AG04450 (cell line): ENCODE measurements around the gene HPS1. TPM values are rescaled to one million over a fixed set of nuclear protein-coding genes. Genes with fewer than 3 reads are reported as not detected.
A peak's percentile ranks its signal among the peaks of the same experiment; 100 is the strongest.

Source experiments
- CTCF ChIA-PET: fragments of 300-600, 350-600 bp; formaldehyde crosslinking; extraction: SDS; loops from one replicate; lab custom pipeline; 2022; ENCODE audit warnings: antibody characterized with exemption, inconsistent platforms; lab: Charles Lee
- POLR2A ChIA-PET: fragments of 350-600 bp; formaldehyde crosslinking; extraction: SDS; loops from one replicate; lab custom pipeline; 2021; ENCODE audit warnings: antibody characterized with exemption, inconsistent platforms; lab: Yijun Ruan, JAX
- DNase-seq: peaks from one replicate; pipeline ENCODE4 v3.0.0-alpha.2; 2011; ENCODE audit warnings: low read depth, low spot score
- H3K27ac ChIP-seq: one replicate; pipeline ENCODE4 v1.5.1; 2012; ENCODE audit warnings: low read depth, low read length, control low read depth
- H3K27me3 ChIP-seq: one replicate; pipeline ENCODE4 v1.6.0; 2012; ENCODE audit warnings: low read length; ENCODE audit not compliant: control insufficient read depth, insufficient read depth
- H3K4me3 ChIP-seq: 2 replicates; pipeline ENCODE4 v1.5.1; 2011; ENCODE audit warnings: mild to moderate bottlenecking, low read depth, low read length, control low read depth
- H3K9me3 ChIP-seq: 2 replicates; pipeline ENCODE4 v1.5.1; 2012; ENCODE audit warnings: low read length; ENCODE audit not compliant: control insufficient read depth, insufficient read depth
- CTCF ChIP-seq: IDR thresholded peaks from 2 replicates; pipeline ENCODE4 v1.5.1; 2011; ENCODE audit warnings: low read depth, low read length, control low read depth, inconsistent platforms
- polyA plus RNA-seq: library from polyadenylated mRNA; depleted of rRNA; stranded (reverse); fragments of >200 nt; gene quantifications from 2 replicates; pipeline ENCODE4 v1.2.3, GENCODE V29; 2011

The HPS1 gene
- polyA plus RNA-seq, 1 experiment: 56.7 TPM

GRCh38 chr10:98470850-98471249, 24.1 kb upstream of the HPS1 start:
- POLR2A ChIA-PET: no interaction called here
- DNase-seq: no peak
- CTCF ChIA-PET: interaction anchor here (1.7 kb wide), 1 partner anchor 776 kb away, joined by 3 read pairs; no protein-coding TSS in a partner anchor

GRCh38 chr10:98469001-98469931, 22.5 kb upstream of the HPS1 start:
- no peak overlapping the region for H3K27ac ChIP-seq
- no peak for DNase-seq
- no peak overlapping the region for H3K4me3 ChIP-seq
- H3K9me3 ChIP-seq: no peaks in the 10 kb centered on the region
- no peak for TF ChIP-seq CTCF
- POLR2A ChIA-PET: no interaction called here
- H3K27me3 ChIP-seq: peaks cover 13% of the 10 kb centered on the region
- CTCF ChIA-PET: interaction anchor here (0.7 to 4.6 kb wide), 7 partner anchors 10 to 778 kb away, joined by 3 to 62 read pairs (median 7); no protein-coding TSS in a partner anchor

More at GRCh38 chr10:98470850-98471249, 24.1 kb upstream of the HPS1 start:
- H3K27me3 ChIP-seq: peaks cover 13% of the 10 kb centered on the region
- no peak overlapping the region for H3K27ac ChIP-seq
- H3K4me3 ChIP-seq: no peak overlapping the region
- H3K9me3 ChIP-seq: no peaks in the 10 kb centered on the region
- TF ChIP-seq CTCF: no peak

GRCh38 chr10:98467506-98468318, 21.0 kb upstream of the HPS1 start:
- Histone ChIP-seq H3K27ac (no peak overlapping the region), H3K27me3 (peaks cover 13% of the 10 kb centered on the region), H3K9me3 (no peaks in the 10 kb centered on the region), H3K4me3 (peak overlapping the region; percentile 53)
- DNase-seq: peak; percentile 63
- ChIA-PET CTCF (interaction anchor here (0.5 to 4.6 kb wide), 57 partner anchors 8 to 1092 kb away, joined by 3 to 62 read pairs (median 5); partner anchors contain the start of genes HPS1 and R3HCC1L), POLR2A (no interaction called here)
- TF ChIP-seq CTCF: peak; percentile 85

GRCh38 chr10:98466861-98467505, 20.2 kb upstream of the HPS1 start:
- no peaks in the 10 kb centered on the region for H3K9me3 ChIP-seq
- CTCF ChIA-PET: interaction anchor here (0.5 to 4.6 kb wide), 54 partner anchors 9 to 1093 kb away, joined by 3 to 62 read pairs (median 5); partner anchors contain the start of genes HPS1 and R3HCC1L
- H3K27me3 ChIP-seq: peaks cover 13% of the 10 kb centered on the region
- TF ChIP-seq CTCF: no peak
- no peak overlapping the region for H3K27ac ChIP-seq
- POLR2A ChIA-PET: no interaction called here
- DNase-seq: no peak
- no peak overlapping the region for H3K4me3 ChIP-seq
